ENCODE measurements around the gene GJB6.

The GJB6 gene

DNA sequence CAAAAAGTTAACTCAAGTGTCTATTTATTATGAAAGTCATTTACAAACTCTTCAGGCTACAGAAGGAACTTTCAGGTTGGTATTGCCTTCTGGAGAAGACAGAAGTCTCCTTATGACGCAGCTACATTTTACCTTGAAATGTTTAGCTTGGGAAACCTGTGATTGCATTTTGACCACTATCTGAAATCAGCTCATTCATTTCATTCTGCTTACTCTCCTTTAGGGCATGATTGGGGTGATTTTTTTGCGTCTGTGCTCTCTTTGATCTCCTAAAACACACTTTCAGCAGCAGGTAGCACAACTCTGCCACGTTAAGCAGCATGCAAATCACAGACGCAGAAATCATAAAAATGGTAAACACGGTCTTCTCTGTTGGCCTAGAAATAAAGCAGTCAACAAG is 9.6 kb downstream of the GJB6 start:
- no peak for DNase-seq

DNA sequence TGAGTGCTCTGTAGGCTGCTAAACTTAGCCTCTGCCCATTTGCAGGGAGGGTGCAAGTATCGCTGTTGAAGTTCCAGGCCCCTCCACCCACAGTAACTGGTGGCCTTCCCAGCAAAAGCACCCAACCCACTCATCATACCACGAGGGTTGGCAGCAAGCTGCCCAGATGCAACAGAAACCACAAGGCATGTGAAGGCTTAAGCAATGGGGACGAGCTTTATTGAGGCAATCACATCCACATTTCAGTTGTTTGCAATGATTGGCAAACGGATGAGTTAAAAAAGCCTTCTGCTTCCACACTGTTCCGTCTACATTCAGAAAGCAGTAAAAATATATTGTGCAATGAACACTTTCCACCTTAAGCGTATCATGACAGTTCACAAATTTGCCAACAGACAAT is 10.3 kb downstream of the GJB6 start:
- DNase-seq: no peak

DNA sequence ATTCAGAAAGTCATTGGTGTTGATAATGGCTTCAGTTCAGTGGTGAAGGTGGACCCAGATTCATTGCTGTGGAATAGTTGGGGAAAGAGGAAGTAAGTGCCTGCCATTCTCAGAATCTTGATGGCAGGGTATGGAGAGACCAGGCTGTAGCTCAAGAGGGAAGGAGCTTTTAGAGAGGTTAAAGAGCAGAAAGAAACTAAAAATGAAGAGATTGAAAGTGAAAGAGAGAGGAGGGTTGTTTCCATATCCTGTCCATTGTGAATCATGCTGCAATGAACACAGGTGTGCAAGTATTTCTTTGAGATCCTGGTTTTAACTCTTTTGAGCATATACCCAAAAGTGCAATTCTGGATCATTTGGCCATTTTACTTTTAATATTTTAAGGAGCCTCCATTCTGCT is 12.5 kb downstream of the GJB6 start:
- no peak for DNase-seq

DNA sequence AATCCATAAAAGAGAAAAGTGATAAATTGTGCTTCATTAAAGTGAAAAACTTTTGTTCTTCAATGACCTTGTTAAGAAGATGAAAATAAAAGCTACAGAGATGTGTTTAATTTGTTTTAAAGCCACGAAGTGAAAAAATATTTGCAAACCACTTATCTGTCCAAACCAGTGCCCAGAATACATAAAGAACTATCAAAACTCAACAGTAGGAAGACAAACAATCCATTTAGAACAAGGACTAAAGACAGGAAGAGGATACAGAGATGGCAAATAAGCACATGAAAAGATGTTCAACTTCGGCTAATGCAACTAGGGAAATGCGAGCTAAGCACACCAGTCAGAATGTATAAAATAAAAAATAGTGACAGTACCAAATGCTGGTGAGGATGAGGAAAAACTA is 15.0 kb downstream of the GJB6 start:
- DNase-seq: no peak

DNA sequence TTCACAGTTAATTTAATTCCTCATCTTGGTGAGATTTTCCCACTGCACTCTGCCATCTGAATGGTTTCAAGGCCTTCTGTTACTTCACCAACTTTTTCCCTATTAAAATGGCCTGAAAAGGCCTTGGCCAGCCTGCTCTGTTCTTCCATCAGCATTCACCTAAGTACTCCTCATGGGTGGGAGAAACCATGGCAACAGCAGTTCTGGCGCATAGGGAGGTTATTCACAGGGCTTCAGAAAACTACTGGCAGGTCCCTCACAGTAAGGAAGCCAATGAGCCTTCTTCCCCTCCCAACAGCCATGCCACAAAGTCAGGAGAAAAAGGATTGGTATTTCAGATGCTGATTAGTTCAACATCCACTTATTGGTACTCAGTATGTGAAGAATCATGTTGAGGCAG is 22.2 kb downstream of the GJB6 start:
- DNase-seq: no peak

DNA sequence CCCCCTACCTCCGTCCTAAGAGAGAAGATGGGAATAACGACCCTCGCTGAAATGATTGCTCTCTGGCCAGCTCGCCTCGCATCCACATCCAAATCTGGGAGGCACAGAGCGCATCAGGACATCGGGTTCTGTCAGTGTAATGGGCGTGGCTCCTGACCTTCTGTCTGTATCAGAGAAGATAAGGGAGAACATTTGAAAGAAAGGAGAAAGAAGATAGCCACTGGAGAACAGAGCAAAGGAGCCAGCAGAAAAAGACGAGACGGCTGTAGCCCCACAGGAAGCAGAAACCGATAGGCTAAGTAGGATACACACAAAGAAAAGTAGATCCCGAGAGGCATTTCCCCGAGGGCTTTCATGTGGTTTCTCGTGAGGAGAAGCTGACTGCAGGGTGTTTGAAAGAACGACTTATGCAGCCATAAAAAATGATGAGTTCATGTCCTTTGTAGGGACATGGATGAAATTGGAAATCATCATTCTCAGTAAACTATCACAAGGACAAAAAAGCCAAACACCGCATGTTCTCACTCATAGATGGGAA is 25.4 kb downstream of the GJB6 start:
- no peak for DNase-seq

DNA sequence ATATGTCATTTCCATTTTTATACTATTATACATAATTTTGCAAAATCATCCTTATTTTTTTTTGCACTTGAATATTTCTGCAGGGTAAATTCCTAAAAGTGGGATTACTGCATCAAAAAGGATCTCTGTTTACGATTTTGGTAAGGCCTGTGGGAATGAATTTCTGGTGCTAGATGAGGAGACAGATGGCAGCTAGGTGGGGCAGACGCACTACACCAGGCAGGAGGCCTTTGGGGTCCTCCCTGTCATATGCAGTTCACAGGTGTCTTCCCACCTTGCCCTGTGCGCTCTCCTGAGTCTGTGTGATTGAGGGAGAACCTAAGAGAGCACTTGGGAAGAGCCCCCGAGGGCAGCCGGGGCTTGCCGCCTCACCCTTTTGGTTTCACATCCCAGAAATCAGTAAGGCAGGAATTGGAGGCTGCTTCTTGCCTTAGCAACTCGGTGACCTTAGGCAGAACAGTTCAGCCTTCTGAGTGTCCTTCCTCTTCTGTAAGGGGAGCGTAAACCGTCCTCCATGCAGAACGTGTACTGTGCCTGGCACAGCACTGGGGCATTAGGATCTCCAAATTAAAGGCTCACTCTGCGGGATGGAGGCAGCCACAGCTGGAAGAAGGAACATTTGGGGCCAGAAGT is 25.9 kb downstream of the GJB6 start:
- no peak for DNase-seq

DNA sequence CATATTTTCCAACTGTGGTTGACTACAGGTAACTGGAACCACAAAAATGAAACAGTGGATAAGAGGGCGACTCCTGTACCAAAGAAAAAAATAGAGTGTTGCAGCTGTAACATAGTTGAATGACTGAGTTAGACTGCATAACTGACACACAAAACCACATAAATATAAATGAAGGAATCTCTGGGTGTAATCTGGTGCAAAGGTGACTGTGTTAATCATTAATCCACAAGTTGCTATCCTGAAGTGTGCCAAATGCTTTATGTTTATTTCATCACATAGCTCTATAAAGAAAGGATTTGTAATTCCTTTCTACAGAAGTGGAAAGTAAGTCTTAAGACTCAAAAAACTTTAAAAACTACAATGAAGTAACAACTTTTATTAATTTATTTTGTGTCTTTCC is 33.3 kb downstream of the GJB6 start:
- no peak for DNase-seq

DNA sequence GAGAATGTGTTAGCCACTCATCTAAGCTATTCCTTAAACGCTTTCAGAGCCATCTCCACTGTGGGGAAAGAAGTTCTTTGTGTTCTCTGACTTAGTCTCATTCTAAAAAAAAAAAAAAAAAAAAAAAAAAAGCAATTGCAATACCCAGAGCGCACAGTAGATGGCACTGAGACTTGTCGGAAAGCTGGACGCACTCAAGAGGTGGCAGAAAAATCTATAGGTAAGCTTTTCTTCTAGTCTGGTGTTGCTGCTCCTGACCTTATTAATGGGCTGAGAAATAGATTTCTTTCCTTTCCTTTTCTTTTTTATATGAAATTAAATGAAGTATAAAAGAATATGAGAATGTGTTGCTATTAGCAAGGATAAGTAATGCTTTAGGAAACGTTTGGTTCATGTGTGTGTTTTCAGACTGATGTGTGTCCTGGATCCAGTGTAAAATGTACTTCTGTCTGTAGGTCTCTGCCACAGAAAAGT is 34.7 kb downstream of the GJB6 start:
- DNase-seq: no peak

DNA sequence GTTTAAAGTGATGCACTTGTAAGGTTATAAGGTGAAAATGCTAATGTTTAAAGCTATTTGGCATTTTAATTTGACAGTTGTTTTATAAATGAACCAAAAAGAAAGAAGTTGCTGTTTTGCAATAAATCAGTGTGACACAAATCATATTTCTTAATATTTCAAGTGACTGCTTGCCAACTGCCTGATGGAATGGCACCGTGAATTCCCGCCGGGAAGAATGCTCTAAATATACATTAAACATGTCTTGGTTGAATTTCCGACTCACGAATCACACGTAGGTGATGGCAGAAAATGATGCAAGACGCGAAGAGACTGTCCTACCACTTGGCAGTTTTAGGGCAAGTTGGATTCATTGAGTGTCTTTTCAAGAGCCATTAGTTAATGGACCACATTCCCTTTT is 36.3 kb downstream of the GJB6 start:
- DNase-seq: no peak

DNA sequence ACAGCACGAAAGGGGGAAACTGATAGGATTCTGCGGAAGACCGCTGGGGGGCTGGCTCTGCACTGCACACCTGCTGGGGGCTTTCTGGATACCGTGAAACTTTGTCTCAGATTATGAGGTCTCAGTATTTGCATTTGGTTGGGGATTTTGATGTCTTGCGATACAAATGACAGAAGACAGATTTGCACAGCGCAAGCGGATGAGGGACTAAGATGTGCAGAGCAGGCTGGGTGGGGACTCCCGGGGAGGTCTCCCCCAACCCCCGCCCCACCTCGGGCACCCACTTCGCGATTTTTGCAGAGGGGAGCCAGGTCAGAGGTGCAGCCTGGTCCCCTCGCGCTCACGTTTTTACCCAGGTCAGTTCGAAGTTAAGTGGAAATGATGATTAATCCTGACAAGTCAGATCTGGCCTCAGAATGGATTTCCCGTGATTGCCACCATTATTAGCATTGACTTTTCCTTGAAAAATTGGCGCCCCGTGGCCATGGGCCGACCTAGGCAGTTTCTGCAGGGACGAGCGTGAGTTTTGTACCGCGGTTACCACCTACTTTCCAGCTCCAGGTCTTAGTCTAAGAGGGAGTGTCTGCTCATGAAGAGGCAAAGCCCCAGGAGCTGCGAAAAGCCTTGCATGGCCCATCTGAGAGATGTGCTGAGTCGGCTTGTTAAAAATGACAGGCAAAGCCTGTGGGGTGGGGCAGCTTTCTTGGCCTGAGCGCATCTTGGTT is 38.0 kb downstream of the GJB6 start:
- DNase-seq: no peak

DNA sequence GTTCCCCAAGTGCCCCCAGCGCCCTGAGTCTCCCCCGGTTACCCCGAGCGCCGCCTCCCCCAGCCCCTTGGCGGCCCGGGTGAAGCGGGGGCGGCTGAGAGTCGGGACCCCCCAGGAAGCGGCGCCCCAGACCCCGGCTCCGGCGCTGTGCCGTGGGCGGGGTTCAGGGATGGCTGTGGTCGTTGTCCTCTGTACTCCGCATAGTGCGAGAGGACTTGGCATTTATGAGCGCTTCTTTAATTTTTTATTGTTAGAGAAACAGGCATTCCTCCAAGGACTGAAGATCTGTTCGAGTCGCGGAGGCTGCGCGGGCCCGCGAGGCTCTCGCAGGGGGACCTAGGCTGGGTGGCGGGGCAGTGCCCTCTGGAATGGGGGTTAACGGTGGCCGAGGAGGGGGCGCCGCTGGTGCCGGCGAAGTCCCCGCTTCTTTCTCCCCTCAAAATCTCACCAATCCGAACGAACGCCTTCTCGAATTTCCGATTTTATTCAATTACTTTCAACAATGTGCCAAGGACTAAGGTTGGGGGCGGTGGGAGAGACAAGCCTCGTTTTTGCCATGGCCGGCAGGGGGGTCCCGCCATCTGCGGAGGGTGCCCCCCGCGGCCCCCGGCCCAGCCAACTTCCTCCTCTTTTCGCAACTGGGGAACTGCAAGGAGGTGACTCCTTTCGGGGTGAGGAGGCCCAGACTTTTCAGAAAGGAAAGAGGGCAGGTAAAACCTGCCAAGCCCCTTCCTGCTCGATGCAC is 38.8 kb downstream of the GJB6 start:
- no peak for DNase-seq

DNA sequence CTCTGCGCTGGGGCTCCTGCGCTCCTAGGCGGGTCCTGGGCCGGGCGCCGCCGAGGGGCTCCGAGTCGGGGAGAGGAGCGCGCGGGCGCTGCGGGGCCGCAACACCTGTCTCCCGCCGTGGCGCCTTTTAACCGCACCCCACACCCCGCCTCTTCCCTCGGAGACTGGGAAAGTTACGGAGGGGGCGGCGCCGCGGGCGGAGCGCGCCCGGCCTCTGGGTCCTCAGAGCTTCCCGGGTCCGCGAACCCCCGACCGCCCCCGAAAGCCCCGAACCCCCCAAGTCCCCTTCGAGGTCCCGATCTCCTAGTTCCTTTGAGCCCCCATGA is 39.3 kb downstream of the GJB6 start, which contains the start of gene GJB2:
TSS of gene GJB2 (minus strand) at position 103 of the 326 bp plus-strand sequence. CDS start 3,357 bp downstream, outside the sequence.
- no peak for DNase-seq

DNA sequence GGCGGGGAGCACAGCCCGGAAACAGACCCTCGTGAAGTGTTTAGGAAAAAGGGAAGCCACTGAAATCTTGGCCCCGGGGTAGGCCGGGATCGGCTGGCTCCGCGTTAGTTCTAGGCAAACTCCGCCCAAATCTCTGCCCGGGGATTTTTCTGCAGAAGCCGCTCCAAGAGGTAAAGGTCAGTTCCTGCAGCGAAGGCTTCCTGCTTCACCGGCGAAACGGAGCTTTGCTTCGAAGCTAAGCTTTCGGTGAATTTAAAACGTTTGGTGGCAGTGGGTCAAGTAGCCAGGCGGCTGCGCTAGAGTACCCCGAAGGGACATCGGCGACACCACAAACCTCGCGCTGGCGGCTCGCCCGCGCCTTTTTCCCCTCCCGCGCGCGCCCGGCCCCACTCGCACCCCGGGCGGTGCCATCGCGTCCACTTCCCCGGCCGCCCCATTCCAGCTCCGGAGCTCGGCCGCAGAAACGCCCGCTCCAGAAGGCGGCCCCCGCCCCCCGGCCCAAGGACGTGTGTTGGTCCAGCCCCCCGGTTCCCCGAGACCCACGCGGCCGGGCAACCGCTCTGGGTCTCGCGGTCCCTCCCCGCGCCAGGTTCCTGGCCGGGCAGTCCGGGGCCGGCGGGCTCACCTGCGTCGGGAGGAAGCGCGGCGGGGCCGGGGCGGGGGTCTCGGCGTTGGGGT is 39.8 kb downstream of the GJB6 start:
- DNase-seq: no peak

DNA sequence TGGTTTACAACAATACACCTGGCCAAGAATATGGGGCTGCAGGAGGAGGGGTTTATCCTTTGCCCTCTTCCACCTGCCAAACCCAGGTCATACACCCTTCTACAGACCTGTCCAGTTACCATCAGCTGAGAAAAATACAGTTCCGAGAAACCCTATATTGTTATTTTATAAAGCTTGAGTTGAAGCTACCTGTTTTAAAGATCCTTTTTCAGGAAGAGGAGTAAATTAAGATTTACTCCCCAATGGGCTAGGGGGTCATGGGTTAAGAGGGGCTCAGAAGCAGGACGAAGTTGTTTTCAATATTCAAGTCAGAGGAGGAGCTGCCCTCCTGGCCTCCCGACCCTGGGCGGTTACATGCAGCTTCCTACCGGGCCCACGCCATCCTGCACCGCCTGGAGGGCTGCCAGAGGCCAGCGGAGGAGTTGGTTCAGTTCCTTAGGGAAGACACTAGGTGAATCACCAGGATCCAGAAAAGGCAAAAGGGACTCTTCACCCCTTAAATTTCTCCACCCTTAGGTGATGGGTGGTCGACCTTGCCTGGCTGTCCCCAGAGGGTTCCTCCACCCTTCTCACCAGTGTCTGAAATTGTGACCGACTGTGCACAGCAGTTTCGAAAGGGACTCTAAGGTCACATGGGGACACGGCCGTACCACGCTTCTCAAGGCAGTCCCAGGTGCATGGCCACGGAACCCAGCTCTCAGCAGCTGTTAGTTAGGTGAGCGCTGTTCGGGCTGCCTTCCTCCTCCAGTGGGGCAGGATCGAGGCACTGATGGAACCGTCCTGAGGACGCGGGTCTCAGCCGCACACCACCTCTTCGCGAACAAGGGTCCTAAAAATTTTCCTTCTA is 40.6 kb downstream of the GJB6 start:
- no peak for DNase-seq

DNA sequence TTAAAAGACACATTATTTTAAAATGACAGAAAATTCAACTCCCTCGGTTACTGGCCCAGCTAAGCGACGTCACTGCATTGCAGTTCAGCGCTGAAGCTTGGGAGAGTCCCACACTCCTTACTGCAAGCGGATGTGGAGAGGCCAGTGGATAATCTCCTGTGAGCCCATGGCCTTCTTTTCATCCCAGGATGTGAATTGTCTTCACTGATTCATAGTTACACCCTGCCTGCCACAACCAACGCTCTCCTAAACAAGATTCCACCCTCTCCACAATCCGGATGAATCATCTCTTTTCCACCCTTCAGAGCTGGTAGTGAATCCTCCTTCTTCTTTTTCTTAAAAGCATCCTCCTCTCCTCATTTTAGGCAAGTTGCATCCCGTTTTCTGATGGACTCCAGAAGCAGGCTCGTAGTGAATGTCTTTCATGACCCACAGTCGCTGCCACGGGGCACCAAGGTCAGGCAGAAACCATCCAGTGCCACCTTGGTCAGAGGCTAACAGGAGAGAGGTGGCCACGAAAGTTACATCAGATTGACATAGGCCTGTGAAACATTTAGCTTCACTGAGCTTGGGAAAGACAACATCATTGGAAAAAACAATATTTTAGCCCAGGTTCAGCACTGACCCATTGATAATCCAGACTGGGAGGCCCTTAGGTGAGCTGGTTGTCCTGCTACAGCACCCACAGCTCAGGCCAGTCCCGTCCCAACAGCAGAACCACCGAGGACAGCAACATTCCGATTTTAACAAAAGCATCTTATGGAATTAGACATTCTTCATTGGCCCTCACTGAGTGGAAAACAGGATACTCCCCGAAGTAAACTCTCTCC is 41.4 kb downstream of the GJB6 start:
- no peak for DNase-seq

DNA sequence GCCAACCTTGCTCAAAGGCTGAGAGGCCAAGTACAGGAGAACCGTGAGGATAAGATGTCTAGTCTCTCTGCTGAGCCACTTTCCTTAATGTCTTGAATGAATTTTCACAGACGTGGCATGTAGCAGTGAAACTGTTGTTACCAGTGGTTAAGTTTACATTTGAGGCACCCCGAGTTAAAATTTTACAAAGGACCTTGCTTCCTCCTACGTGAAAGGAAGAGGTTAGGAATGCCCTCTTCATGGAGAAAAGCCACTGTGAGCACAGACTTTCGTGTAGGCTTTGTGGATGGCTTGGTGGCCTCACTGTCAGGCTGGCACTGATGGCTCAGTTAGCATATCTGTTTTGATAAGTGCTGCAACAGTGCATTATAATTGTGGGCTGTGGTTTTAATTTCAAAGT is 42.0 kb downstream of the GJB6 start:
- DNase-seq: no peak

DNA sequence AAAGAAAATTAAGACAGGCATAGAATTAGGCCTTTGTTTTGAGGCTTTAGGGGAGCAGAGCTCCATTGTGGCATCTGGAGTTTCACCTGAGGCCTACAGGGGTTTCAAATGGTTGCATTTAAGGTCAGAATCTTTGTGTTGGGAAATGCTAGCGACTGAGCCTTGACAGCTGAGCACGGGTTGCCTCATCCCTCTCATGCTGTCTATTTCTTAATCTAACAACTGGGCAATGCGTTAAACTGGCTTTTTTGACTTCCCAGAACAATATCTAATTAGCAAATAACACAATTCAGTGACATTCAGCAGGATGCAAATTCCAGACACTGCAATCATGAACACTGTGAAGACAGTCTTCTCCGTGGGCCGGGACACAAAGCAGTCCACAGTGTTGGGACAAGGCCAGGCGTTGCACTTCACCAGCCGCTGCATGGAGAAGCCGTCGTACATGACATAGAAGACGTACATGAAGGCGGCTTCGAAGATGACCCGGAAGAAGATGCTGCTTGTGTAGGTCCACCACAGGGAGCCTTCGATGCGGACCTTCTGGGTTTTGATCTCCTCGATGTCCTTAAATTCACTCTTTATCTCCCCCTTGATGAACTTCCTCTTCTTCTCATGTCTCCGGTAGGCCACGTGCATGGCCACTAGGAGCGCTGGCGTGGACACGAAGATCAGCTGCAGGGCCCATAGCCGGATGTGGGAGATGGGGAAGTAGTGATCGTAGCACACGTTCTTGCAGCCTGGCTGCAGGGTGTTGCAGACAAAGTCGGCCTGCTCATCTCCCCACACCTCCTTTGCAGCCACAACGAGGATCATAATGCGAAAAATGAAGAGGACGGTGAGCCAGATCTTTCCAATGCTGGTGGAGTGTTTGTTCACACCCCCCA is 43.2 kb downstream of the GJB6 start:
- no peak for DNase-seq

DNA sequence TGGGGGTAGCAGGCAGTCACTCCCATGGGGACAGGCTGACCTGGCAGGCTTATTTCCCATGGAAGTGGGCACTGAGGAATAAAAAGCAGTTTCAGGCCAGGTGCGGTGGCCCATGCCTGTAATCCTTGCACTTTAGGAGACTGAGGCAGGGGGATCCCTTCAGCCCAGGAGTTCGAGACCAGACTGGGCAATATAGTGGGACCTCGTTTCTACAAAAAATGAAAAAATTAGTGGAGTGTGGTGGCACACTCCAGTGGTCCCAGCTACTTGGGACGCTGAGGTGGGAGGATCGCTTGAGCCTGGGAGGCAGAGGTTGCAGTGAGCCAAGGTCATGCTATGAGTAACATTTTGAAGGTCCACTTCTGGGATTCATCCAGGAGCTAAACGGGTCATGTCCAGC is 45.3 kb downstream of the GJB6 start:
- DNase-seq: no peak

DNA sequence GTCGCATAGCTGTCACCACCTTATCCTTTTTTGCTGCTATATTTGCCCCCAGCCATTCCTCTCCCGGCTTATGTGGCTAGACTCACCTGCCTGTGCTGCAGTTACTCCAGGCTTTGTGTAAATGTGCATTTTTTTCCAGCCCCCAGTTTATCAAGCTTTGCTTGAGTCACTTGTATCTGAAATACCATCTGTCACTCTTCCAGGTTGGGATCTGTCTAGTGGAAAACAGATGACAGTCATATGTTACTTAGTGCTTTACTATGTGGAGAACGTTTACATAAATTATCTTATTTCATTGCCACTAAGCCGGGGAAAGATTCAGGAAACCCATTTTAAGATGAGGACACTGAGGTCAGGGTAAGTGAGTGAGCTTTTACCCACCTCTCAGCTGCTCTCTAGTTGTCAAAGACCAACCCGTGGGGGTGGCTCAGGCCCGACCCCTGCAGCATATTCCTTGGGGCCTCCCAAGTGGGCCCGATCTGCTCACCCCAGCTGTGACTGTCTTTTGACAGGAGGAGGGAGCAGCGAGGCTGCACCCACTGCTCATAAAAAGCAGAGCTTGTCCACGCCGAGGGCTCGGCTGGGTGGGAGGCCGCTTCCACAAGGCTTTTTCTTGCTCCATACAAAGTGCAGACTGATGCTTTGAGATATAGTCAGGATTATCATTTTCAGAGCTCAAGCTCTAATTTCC is 46.6 kb downstream of the GJB6 start:
- no peak for DNase-seq

Data from NCI-H510A (cell line).